Right ventricle myocardium superior (tissue), 1 donor: ENCODE data around the gene ADORA1. TPM values are rescaled to one million over a fixed set of nuclear protein-coding genes. Genes with fewer than 3 reads are reported as not detected.

Experiments used
- ATAC-seq: fragments of 200-7000 bp; cut with Tn5 transposase; one replicate; pipeline ENCODE4 v1.9.1; 2020; ENCODE audit warnings: mild to moderate bottlenecking; ENCODE audit not compliant: poor library complexity
- DNase-seq: peaks from one replicate; pipeline ENCODE4 v3.0.0-alpha.2; 2020
- intact Hi-C: fragments of 100-400 bp; cut with DNase I; formaldehyde crosslinking; loops from one replicate; pipeline ENCODE4 v1.11.2; 2022
- total RNA-seq: library from RNA; stranded (reverse); fragmentation: NEBNext Ultra II Directional; extraction: Animal tissue kit (Norgen Biotek cat#: 25700); gene quantifications from one replicate; pipeline ENCODE4 v1.2.1, GENCODE V29; 2021
- donor health status: DM: no; HTN: yes; CAD: no; lungs with severe emphysema.

The ADORA1 gene
- total RNA-seq, 1 donor from 2014 or later, result 12.5 TPM

- intact Hi-C loops, result no loop called here
- DNase-seq, result no peak
- no peak for ATAC-seq
These were observed 6.6 kb downstream of the ADORA1 start for GRCh38 chr1:203133970-203134725.

GRCh38 chr1:203135636-203136305 is 8.2 kb downstream of the ADORA1 start:
- ATAC-seq (no peak), DNase-seq (no peak)
- intact Hi-C loops, result no loop called here

GRCh38 chr1:203136409-203137042 is 9.0 kb downstream of the ADORA1 start:
- DNase-seq (no peak), ATAC-seq (no peak)
- intact Hi-C loops, result no loop called here

- ATAC-seq, result no peak
- no peak for DNase-seq
- intact Hi-C loops, result no loop called here
These were observed 9.8 kb downstream of the ADORA1 start for GRCh38 chr1:203137324-203137723.

GRCh38 chr1:203138066-203138465 is 10.5 kb downstream of the ADORA1 start:
- ATAC-seq, result no peak
- intact Hi-C loops, result no loop called here

GRCh38 chr1:203139976-203140475 is 12.5 kb downstream of the ADORA1 start:
- intact Hi-C loops, result no loop called here
- no peak for ATAC-seq

More at GRCh38 chr1:203138066-203138465, 10.5 kb downstream of the ADORA1 start:
- no peak for DNase-seq

GRCh38 chr1:203140743-203141520 is 13.4 kb downstream of the ADORA1 start:
- intact Hi-C loops, result no loop called here

More at GRCh38 chr1:203139976-203140475, 12.5 kb downstream of the ADORA1 start:
- no peak for DNase-seq

GRCh38 chr1:203142124-203142523 is 14.6 kb downstream of the ADORA1 start:
- intact Hi-C loops, result no loop called here
- ATAC-seq (no peak), DNase-seq (no peak)

More at GRCh38 chr1:203140743-203141520, 13.4 kb downstream of the ADORA1 start:
- ATAC-seq (no peak), DNase-seq (no peak)

GRCh38 chr1:203142684-203143408 is 15.3 kb downstream of the ADORA1 start:
- no peak for ATAC-seq
- no peak for DNase-seq
- intact Hi-C loops, result no loop called here

GRCh38 chr1:203143641-203144040 is 16.1 kb downstream of the ADORA1 start:
- ATAC-seq, result peak; percentile 81
- intact Hi-C loops, result no loop called here
- no peak for DNase-seq

GRCh38 chr1:203144661-203145060 is 17.1 kb downstream of the ADORA1 start:
- no peak for DNase-seq
- intact Hi-C loops, result no loop called here
- ATAC-seq, result no peak

- ATAC-seq (no peak), DNase-seq (no peak)
- intact Hi-C loops, result no loop called here
These were observed 18.0 kb downstream of the ADORA1 start for GRCh38 chr1:203145321-203146041.

- DNase-seq, result no peak
- ATAC-seq, result no peak
- intact Hi-C loops, result no loop called here
These were observed 18.5 kb downstream of the ADORA1 start for GRCh38 chr1:203146042-203146369.

GRCh38 chr1:203146537-203146936 is 19.0 kb downstream of the ADORA1 start:
- intact Hi-C loops, result no loop called here
- no peak for DNase-seq

GRCh38 chr1:203147376-203147775 is 19.9 kb downstream of the ADORA1 start:
- intact Hi-C loops, result no loop called here
- no peak for DNase-seq
- ATAC-seq, result no peak

More at GRCh38 chr1:203146537-203146936, 19.0 kb downstream of the ADORA1 start:
- ATAC-seq, result no peak

- ATAC-seq, result no peak
- intact Hi-C loops, result no loop called here
- DNase-seq, result no peak
These were observed 20.6 kb downstream of the ADORA1 start for GRCh38 chr1:203148127-203148526.

GRCh38 chr1:203148579-203148978 is 21.1 kb downstream of the ADORA1 start:
- DNase-seq (no peak), ATAC-seq (no peak)
- intact Hi-C loops, result no loop called here
